ENCODE data around the gene CRTC3. TPM values are rescaled to one million over a fixed set of nuclear protein-coding genes. Genes with fewer than 3 reads are reported as not detected.

Gene CRTC3
- total RNA-seq, 1 experiment from 2014 or later, result 45.0 TPM

DNA sequence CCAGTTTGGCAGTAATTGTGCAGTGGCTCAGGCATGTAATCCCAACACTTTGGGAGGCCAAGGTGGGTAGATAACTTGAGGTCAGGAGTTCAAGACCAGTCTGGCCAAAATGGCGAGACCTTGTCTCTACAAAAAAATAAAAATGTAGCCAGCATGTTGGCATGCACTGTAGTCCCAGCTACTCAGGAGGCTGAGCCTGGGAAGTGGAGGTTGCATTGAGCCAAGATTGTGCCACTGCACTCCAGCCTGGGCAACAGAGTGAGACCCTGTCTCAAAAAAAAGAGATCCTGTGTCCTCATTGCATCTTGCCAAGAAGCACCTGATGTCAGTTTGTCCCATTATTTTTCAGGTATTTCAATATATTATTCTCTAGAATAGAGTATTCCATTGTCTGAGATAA, 61.8 kb downstream of the CRTC3 start:
- Histone ChIP-seq H3K9me3 (ENCODE audit: control insufficient read depth, insufficient read depth, low read depth, low read length) (no peaks in the 10 kb centered on the region), H3K36me3 (ENCODE audit: control insufficient read depth, insufficient read depth, low read length) (no peaks in the 10 kb centered on the region), H3K27ac (ENCODE audit: low read length) (no peak overlapping the region), H3K4me3 (ENCODE audit: low read depth in 2 of 2, low read length in 2 of 2) (no peak overlapping the region), H3K4me1 (ENCODE audit: control insufficient read depth, insufficient read depth, low read length) (no peaks in the 10 kb centered on the region), H3K27me3 (ENCODE audit: control insufficient read depth, insufficient read depth, low read length) (no peaks in the 10 kb centered on the region)
- DNase-seq (ENCODE audit: low read depth, low spot score) (no peak), ATAC-seq (no peak)
- ChIA-PET POLR2A (no interaction called here), CTCF (no interaction called here)
- TF ChIP-seq, protein P1, sequence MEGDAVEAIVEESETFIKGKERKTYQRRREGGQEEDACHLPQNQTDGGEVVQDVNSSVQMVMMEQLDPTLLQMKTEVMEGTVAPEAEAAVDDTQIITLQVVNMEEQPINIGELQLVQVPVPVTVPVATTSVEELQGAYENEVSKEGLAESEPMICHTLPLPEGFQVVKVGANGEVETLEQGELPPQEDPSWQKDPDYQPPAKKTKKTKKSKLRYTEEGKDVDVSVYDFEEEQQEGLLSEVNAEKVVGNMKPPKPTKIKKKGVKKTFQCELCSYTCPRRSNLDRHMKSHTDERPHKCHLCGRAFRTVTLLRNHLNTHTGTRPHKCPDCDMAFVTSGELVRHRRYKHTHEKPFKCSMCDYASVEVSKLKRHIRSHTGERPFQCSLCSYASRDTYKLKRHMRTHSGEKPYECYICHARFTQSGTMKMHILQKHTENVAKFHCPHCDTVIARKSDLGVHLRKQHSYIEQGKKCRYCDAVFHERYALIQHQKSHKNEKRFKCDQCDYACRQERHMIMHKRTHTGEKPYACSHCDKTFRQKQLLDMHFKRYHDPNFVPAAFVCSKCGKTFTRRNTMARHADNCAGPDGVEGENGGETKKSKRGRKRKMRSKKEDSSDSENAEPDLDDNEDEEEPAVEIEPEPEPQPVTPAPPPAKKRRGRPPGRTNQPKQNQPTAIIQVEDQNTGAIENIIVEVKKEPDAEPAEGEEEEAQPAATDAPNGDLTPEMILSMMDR (IDR thresholded peaks at IDR 0.05), result no peak
- TF ChIP-seq REST (IDR thresholded peaks at IDR 0.05; ENCODE audit: insufficient read depth in 1 of 2, low read depth in 2 of 2, low read length in 1 of 2) (no peak), SIN3A (IDR thresholded peaks at IDR 0.05; ENCODE audit: borderline replicate concordance, insufficient read depth, low read depth, low read length) (no peak), TCF7L2 (IDR thresholded peaks at IDR 0.05; ENCODE audit: low read depth, low read length) (no peak), POLR2AphosphoS5 (IDR thresholded peaks at IDR 0.05; ENCODE audit: low read depth, low read length) (no peak)
- in situ Hi-C loops (cut with HindIII; ENCODE audit: low pct_unique_long_range_greater_than_20kb, low sequenced_read_pairs), result no loop called here
- intact Hi-C loops (cut with micrococcal nuclease; ENCODE audit: unreplicated experiment), result no loop called here
- no TSS peak for BruUV-seq (replicated peaks)

- DNase-seq (ENCODE audit: low read depth, low spot score) (no peak), ATAC-seq (no peak)
- no peak overlapping the region for H3K27ac ChIP-seq (ENCODE audit: low read length)
- no peak overlapping the region for H3K4me3 ChIP-seq (ENCODE audit: low read depth in 2 of 2, low read length in 2 of 2)
- CTCF ChIA-PET, result no interaction called here
- TF ChIP-seq POLR2AphosphoS5 (IDR thresholded peaks at IDR 0.05; ENCODE audit: low read depth, low read length) (no peak), SIN3A (IDR thresholded peaks at IDR 0.05; ENCODE audit: borderline replicate concordance, insufficient read depth, low read depth, low read length) (no peak), TCF7L2 (IDR thresholded peaks at IDR 0.05; ENCODE audit: low read depth, low read length) (no peak), REST (IDR thresholded peaks at IDR 0.05; ENCODE audit: insufficient read depth in 1 of 2, low read depth in 2 of 2, low read length in 1 of 2) (no peak)
- TF ChIP-seq, protein P1 (IDR thresholded peaks at IDR 0.05), result no peak
- no TSS peak for BruUV-seq (replicated peaks)
- H3K36me3 ChIP-seq (ENCODE audit: control insufficient read depth, insufficient read depth, low read length), result no peaks in the 10 kb centered on the region
- intact Hi-C loops (cut with micrococcal nuclease; ENCODE audit: unreplicated experiment) (no loop called here), in situ Hi-C loops (cut with HindIII; ENCODE audit: low pct_unique_long_range_greater_than_20kb, low sequenced_read_pairs) (no loop called here)
- POLR2A ChIA-PET, result no interaction called here
- no peaks in the 10 kb centered on the region for H3K9me3 ChIP-seq (ENCODE audit: control insufficient read depth, insufficient read depth, low read depth, low read length)
- no peaks in the 10 kb centered on the region for H3K4me1 ChIP-seq (ENCODE audit: control insufficient read depth, insufficient read depth, low read length)
- H3K27me3 ChIP-seq (ENCODE audit: control insufficient read depth, insufficient read depth, low read length), result no peaks in the 10 kb centered on the region
Observed at GRCh38 chr15:90592131-90592881, 62.6 kb downstream of the CRTC3 start.

Measured in Panc1 (cell line).